NAMALWA (cell line): ENCODE results near the gene ADGRB2.

Experiments
- DNase-seq: peaks from one replicate; pipeline ENCODE4 v3.0.0-alpha.2; 2015; ENCODE audit warnings: low spot score

The ADGRB2 gene

GRCh38 chr1:31795801-31796621 lies 31.9 kb upstream of the ADGRB2 start:
- no peak for DNase-seq

- DNase-seq = no peak
These were observed 31.0 kb upstream of the ADGRB2 start for GRCh38 chr1:31795096-31795675.

- DNase-seq = no peak
These were observed 29.6 kb upstream of the ADGRB2 start for GRCh38 chr1:31793586-31794285.

- no peak for DNase-seq
These were observed 28.9 kb upstream of the ADGRB2 start for GRCh38 chr1:31793086-31793485.

- DNase-seq = no peak
These were observed 28.4 kb upstream of the ADGRB2 start for GRCh38 chr1:31792541-31792940.

- no peak for DNase-seq
These were observed 28.0 kb upstream of the ADGRB2 start for GRCh38 chr1:31792116-31792515.

- no peak for DNase-seq
These were observed 27.2 kb upstream of the ADGRB2 start for GRCh38 chr1:31791131-31791858.

GRCh38 chr1:31790641-31791091 lies 26.5 kb upstream of the ADGRB2 start:
- no peak for DNase-seq

- no peak for DNase-seq
These were observed 26.0 kb upstream of the ADGRB2 start for GRCh38 chr1:31790140-31790539.

- DNase-seq = peak; percentile 93
These were observed 25.3 kb upstream of the ADGRB2 start for GRCh38 chr1:31789259-31790065.

GRCh38 chr1:31788825-31789256 lies 24.7 kb upstream of the ADGRB2 start:
- DNase-seq = peak; percentile 76

GRCh38 chr1:31788138-31788824 lies 24.1 kb upstream of the ADGRB2 start:
- DNase-seq = peak; percentile 97

- no peak for DNase-seq
These were observed 23.6 kb upstream of the ADGRB2 start for GRCh38 chr1:31787786-31788137.

- DNase-seq = no peak
These were observed 23.1 kb upstream of the ADGRB2 start for GRCh38 chr1:31787261-31787660.

- DNase-seq = no peak
These were observed 22.4 kb upstream of the ADGRB2 start for GRCh38 chr1:31786366-31787060.

- DNase-seq = no peak
These were observed 21.8 kb upstream of the ADGRB2 start for GRCh38 chr1:31785947-31786290.

GRCh38 chr1:31785020-31785946 lies 21.1 kb upstream of the ADGRB2 start:
- peak; percentile 88 for DNase-seq

GRCh38 chr1:31784356-31785019 lies 20.3 kb upstream of the ADGRB2 start:
- DNase-seq = no peak

GRCh38 chr1:31783846-31784245 lies 19.7 kb upstream of the ADGRB2 start:
- no peak for DNase-seq
